AG04450 (cell line): Measurements from ENCODE around the gene ANKHD1. TPM values are rescaled to one million over a fixed set of nuclear protein-coding genes. Genes with fewer than 3 reads are reported as not detected.

Source experiments
- CTCF ChIA-PET: fragments of 300-600, 350-600 bp; formaldehyde crosslinking; extraction: SDS; loops from one replicate; lab custom pipeline; 2022; ENCODE audit warnings: antibody characterized with exemption, inconsistent platforms; lab: Charles Lee
- POLR2A ChIA-PET: fragments of 350-600 bp; formaldehyde crosslinking; extraction: SDS; loops from one replicate; lab custom pipeline; 2021; ENCODE audit warnings: antibody characterized with exemption, inconsistent platforms; lab: Yijun Ruan, JAX
- DNase-seq: peaks from one replicate; pipeline ENCODE4 v3.0.0-alpha.2; 2011; ENCODE audit warnings: low read depth, low spot score
- H3K27ac ChIP-seq: one replicate; pipeline ENCODE4 v1.5.1; 2012; ENCODE audit warnings: low read depth, low read length, control low read depth
- H3K27me3 ChIP-seq: one replicate; pipeline ENCODE4 v1.6.0; 2012; ENCODE audit warnings: low read length; ENCODE audit not compliant: control insufficient read depth, insufficient read depth
- H3K4me3 ChIP-seq: 2 replicates; pipeline ENCODE4 v1.5.1; 2011; ENCODE audit warnings: mild to moderate bottlenecking, low read depth, low read length, control low read depth
- H3K9me3 ChIP-seq: 2 replicates; pipeline ENCODE4 v1.5.1; 2012; ENCODE audit warnings: low read length; ENCODE audit not compliant: control insufficient read depth, insufficient read depth
- CTCF ChIP-seq: IDR thresholded peaks from 2 replicates; pipeline ENCODE4 v1.5.1; 2011; ENCODE audit warnings: low read depth, low read length, control low read depth, inconsistent platforms
- polyA plus RNA-seq: library from polyadenylated mRNA; depleted of rRNA; stranded (reverse); fragments of >200 nt; gene quantifications from 2 replicates; pipeline ENCODE4 v1.2.3, GENCODE V29; 2011

Gene ANKHD1
- polyA plus RNA-seq, 1 experiment = 56.6 TPM

- CTCF ChIA-PET = interaction anchor here (0.5 to 9.5 kb wide), 7 partner anchors 11 to 359 kb away, joined by 3 to 279 read pairs (median 5); partner anchors contain the start of gene HBEGF
- DNase-seq = no peak
- Histone ChIP-seq H3K27me3 (peaks cover 7% of the 10 kb centered on the region), H3K4me3 (no peak overlapping the region), H3K9me3 (no peaks in the 10 kb centered on the region; the same call in 1 of the 2 replicates), H3K27ac (no peak overlapping the region)
- TF ChIP-seq CTCF = no peak
- POLR2A ChIA-PET = no interaction called here
Measured at GRCh38 chr5:140361901-140362300, 39.7 kb upstream of the ANKHD1 start.

- Histone ChIP-seq H3K4me3 (no peak overlapping the region), H3K27ac (no peak overlapping the region), H3K9me3 (no peaks in the 10 kb centered on the region; the same call in 1 of the 2 replicates), H3K27me3 (peaks cover 7% of the 10 kb centered on the region)
- TF ChIP-seq CTCF = no peak
- DNase-seq = no peak
- ChIA-PET POLR2A (no interaction called here), CTCF (interaction anchor here (0.5 to 9.5 kb wide), 6 partner anchors 11 to 356 kb away, joined by 3 to 279 read pairs (median 8); partner anchors contain the start of gene HBEGF)
Measured at GRCh38 chr5:140362311-140362710, 39.3 kb upstream of the ANKHD1 start.

- DNase-seq = no peak
- TF ChIP-seq CTCF = peak; percentile 90
- ChIA-PET CTCF (interaction anchor here (0.6 to 9.5 kb wide), 20 partner anchors 9 to 1126 kb away, joined by 3 to 279 read pairs (median 4); partner anchors contain the start of genes EIF4EBP3, HBEGF and PCDHGC5), POLR2A (no interaction called here)
- H3K27ac ChIP-seq = no peak overlapping the region
- peak overlapping the region; percentile 47 for H3K4me3 ChIP-seq
- H3K27me3 ChIP-seq = peaks cover 9% of the 10 kb centered on the region
- no peaks in the 10 kb centered on the region; the same call in 1 of the 2 replicates for H3K9me3 ChIP-seq
Measured at GRCh38 chr5:140362875-140363630, 38.6 kb upstream of the ANKHD1 start.

GRCh38 chr5:140363631-140364471, 37.8 kb upstream of the ANKHD1 start:
- Histone ChIP-seq H3K9me3 (no peaks in the 10 kb centered on the region; the same call in 1 of the 2 replicates), H3K4me3 (peak overlapping the region; percentile 47), H3K27me3 (peaks cover 12% of the 10 kb centered on the region), H3K27ac (no peak overlapping the region)
- TF ChIP-seq CTCF = no peak
- ChIA-PET POLR2A (no interaction called here), CTCF (interaction anchor here (0.6 to 9.5 kb wide), 20 partner anchors 9 to 1125 kb away, joined by 3 to 279 read pairs (median 4); partner anchors contain the start of genes EIF4EBP3, HBEGF and PCDHGC5)
- no peak for DNase-seq
